ENCODE data around the gene TERB1. TPM values are rescaled to one million over a fixed set of nuclear protein-coding genes. Genes with fewer than 3 reads are reported as not detected.

Gene TERB1, protein sequence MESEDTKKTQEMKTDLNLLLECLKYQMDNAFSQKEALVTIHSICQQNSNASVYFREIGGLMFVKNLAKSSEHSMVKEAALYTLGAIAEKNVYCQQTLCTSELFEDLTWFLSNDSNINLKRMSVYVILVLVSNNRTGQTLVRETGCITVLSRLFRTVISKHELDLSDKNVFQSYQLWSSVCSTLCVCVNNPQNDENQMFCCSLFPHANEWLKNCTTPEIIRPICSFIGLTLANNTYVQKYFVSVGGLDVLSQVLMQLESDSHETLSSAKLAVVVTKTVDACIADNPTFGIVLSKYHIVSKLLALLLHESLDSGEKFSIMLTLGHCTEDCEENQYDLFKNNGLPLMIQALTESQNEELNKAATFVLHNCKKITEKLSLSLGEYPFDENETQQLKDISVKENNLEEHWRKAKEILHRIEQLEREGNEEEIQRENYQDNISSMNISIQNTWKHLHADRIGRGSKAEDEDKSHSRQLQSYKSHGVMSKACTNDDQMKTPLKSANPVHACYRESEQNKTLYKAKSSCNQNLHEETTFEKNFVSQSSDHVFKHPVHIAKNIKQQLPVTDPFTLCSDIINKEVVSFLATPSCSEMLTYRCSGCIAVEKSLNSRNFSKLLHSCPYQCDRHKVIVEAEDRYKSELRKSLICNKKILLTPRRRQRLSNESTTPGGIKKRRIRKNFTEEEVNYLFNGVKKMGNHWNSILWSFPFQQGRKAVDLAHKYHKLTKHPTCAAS
- total RNA-seq (2014; rRNA removed; shearing (Covaris generic)) = not detected in 2 replicates

DNA sequence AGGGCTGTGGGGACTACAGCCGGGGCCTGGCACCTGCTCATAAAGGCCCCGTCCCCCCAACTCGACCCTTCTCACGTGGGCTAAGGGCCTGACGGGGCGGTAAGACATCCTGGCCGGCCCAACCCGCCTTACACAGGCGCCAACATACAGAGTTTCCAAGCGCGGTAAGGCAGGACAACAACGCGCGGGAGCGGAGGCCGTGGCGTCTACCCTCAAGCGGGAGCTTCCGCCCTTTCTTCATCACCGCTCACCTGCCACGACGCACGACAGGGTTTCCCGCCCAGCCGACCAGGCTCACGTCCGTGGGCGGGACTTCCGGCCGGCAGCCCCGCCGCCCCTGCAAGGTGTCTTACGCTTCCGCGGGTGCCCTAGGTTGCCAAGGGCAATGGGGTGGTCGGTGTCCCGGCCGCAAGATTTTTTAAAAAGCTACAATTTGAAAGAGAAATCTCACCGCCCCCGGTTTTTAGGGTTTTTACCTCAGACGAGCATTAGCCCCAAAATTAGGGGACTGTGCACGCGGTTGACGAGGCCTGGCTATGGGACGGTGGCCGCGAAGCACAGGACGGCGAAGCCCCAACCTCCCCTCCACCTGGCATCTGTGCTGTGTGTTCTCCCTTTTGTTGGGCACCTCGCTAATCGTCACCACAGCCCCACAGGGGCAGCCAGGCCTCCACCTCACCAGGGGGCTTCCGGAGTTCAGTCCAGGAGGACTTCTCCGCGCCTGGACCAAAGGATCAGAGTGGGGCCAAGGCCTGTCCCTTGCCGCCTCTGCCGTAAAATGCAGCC lies at the start of gene TERB1:
TERB1 (minus strand) TSS at position 265 of the 786 bp plus-strand sequence. CDS start 4,786 bp downstream, outside the sequence.

DNA sequence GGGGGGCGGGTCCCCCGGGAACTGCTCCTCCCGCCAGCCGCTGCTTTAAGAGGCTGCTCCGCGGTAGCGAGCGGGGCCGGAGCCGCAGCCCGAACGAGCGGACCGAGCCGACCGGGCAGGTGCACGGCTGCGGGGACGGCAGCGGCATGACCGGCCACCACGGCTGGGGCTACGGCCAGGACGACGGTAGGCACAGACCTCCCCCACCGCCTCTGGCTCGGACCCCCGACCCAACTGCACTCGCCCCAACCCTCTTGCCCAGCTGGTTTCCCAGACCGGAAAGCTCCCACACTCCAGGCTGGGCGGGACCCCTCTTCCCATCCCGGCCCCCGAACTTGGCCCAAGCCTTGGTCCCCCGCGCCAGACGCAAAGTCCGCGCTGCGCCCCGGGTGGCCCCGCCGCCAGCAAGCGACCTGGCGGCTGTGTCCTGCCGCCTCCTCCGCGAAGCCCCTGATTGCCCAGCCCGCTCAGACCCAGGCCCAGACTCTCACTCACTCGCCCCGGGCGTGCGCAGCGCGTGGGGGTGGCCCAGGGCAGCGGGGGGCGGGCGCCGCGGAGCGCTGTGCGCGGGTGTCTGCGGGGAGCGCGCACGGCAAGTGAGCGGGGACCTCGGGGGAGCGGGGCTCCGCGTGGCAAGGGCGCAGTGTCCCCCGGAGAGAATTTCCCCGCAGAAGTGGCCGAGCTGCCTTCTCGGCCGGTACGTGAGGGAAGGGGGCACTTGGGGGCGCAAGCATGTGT lies 43.1 kb upstream of the TERB1 start, which contains the start of gene CA7:
CA7 (plus strand) TSS at position 73 of the 738 bp plus-strand sequence; CDS start at position 147, 74 bp downstream.

DNA sequence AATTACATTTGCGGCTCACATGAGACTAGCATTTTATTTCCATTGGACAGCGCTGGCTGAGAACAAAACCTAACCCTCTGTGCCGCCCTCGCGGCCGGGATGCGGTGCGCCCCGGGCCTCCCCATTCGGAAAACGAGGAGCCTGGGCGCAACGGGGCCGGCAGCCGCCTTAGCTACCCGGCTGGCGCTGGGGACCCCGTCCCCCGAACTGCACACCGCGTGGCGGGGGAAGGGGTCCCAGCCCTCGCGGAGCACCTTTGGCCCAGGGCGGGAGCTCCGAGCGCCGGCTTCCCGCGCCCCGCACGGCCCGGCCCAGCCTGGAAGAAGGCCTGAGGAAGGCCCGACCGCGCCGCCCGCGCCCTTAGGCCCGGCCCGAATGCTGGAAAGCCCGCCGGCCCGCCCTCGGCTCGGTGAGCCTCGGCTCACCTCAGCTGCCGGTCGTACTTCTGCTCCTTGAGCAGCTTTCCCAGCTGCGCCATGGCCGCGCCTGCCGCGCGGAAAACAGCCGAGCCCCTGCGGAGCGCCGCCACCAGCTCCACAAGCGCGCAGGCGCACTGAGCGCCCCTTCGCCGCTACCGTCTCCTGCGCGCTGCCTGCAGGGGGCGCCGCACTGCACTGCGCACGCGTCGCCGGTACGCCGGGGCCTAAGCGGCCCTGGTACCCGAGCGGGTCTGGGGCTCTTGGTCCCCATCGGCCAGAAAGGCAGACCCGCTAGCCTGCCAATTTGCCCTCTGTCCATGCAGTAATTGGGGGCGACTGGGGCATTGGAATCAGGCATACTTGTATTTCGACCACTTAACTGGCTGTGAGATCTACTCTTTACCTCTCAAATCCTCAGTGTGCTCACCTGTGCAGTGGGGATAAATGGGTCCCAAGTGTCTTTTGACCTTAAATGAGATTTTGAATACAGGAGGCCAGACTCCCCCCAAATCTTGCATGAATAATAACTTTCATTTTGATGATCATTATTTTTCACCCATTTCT lies 29.3 kb upstream of the TERB1 start, which contains the start of gene NAE1:
NAE1 (minus strand) TSS at position 555 of the 983 bp plus-strand sequence; CDS start at position 478, 77 bp downstream.

DNA sequence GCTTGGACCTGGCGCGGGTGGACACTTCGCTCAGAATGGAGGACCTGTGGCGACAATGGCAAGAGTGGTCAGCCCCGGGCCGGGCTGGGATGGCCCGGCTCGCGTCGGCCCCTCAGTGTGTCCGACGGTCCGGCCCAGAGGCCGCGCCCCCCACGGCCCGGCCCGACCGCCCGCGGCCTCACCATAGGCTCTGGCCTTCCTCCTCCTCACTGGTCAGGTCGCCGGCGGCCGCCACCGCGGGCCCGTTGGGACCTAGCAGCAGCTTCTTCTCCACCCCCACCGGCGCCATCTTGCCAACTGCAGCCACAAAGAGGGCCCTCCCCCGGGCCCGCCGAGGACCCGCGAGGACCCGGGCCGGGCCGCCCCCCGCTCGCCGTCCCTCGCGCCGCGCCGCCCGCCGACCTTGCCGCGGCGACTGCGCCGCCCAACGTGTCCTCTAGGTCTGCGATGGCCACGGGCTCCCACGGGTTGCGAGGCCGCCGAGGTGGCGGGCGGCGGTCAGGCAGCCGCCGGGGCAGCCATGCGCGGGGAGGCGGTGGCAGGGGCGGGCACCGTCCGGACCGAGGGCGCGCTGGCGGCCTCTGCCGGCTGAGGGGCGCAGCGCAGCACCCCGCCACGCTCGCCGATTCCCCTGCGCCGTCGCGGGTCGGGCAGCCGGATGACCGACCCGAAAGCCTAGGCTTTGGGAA lies 49.9 kb downstream of the TERB1 start, which contains the start of gene DYNC1LI2:
DYNC1LI2 (minus strand) TSS at position 307 of the 689 bp plus-strand sequence; CDS start at position 289, 18 bp downstream.

Other genes starting within 250 kb of the TERB1 start
- gene CKLF, start 249.0 kb downstream of the TERB1 start, total RNA-seq (2014; rRNA removed; shearing (Covaris generic)) = 97.6 and 120 TPM in 2 replicates
- 1.1 and 1.4 TPM in 2 replicates for gene CMTM1, start 235.1 kb downstream of the TERB1 start, total RNA-seq (2014; rRNA removed; shearing (Covaris generic))
- not detected in 2 replicates for gene CMTM2, start 222.1 kb downstream of the TERB1 start, total RNA-seq (2014; rRNA removed; shearing (Covaris generic))
- 17.1 and 19.3 TPM in 2 replicates for gene CMTM3, start 196.9 kb downstream of the TERB1 start, total RNA-seq (2014; rRNA removed; shearing (Covaris generic))
- gene CMTM4, start 104.8 kb downstream of the TERB1 start, total RNA-seq (2014; rRNA removed; shearing (Covaris generic)) = 14.4 and 19.1 TPM in 2 replicates
- gene DYNC1LI2, start 50.0 kb downstream of the TERB1 start, total RNA-seq (2014; rRNA removed; shearing (Covaris generic)) = 98.4 and 109 TPM in 2 replicates
- gene NAE1, start 29.4 kb upstream of the TERB1 start, total RNA-seq (2014; rRNA removed; shearing (Covaris generic)) = 82.9 and 106 TPM in 2 replicates
- gene CA7, start 42.8 kb upstream of the TERB1 start, total RNA-seq (2014; rRNA removed; shearing (Covaris generic)) = not detected in 2 replicates
- gene PDP2, start 78.9 kb upstream of the TERB1 start, total RNA-seq (2014; rRNA removed; shearing (Covaris generic)) = 5.7 and 6.2 TPM in 2 replicates
- gene CDH16, start 117.3 kb upstream of the TERB1 start, total RNA-seq (2014; rRNA removed; shearing (Covaris generic)) = not detected in 2 replicates
- 0.11 and 0.68 TPM in 2 replicates for gene RRAD, start 124.0 kb upstream of the TERB1 start, total RNA-seq (2014; rRNA removed; shearing (Covaris generic))
- gene CIAO2B, start 132.8 kb upstream of the TERB1 start, total RNA-seq (2014; rRNA removed; shearing (Covaris generic)) = 255 and 274 TPM in 2 replicates
- 31.8 and 39.1 TPM in 2 replicates for gene CES2, start 133.9 kb upstream of the TERB1 start, total RNA-seq (2014; rRNA removed; shearing (Covaris generic))
- 1.3 and 4.5 TPM in 2 replicates for gene CES3, start 159.7 kb upstream of the TERB1 start, total RNA-seq (2014; rRNA removed; shearing (Covaris generic))
- 0.72 TPM in 1 of 2 replicates, not detected in the other for gene CES4A, start 187.0 kb upstream of the TERB1 start, total RNA-seq (2014; rRNA removed; shearing (Covaris generic))
- 123 and 128 TPM in 2 replicates for gene CBFB, start 227.6 kb upstream of the TERB1 start, total RNA-seq (2014; rRNA removed; shearing (Covaris generic))

Measured in A375 (cell line).